A673 (cell line): Measurements from ENCODE around the gene NACA2.

ENCODE experiments used
- CTCF ChIP-seq: fragments of 300-800, 200-600 bp; sonication (generic); conservative IDR thresholded peaks from 2 replicates; pipeline ENCODE4 v1.5.1; 2017; ENCODE audit warnings: low read depth, mild to moderate bottlenecking, antibody characterized with exemption, low read length, moderate library complexity, mixed read lengths
- EZH2 ChIP-seq: fragments of 200-600 bp; sonication (generic); IDR thresholded peaks from 2 replicates; pipeline ENCODE4 v1.6.1; 2017; ENCODE audit warnings: borderline replicate concordance, low read depth, mild to moderate bottlenecking, mixed read lengths, antibody characterized with exemption, low read length; ENCODE audit not compliant: poor library complexity, severe bottlenecking

- TF ChIP-seq CTCF (no peak), EZH2 (no peak)
Measured at GRCh38 chr17:61562287-61562686, 28.7 kb downstream of the NACA2 start.
